Muscle layer of colon (tissue), 2 donors: ENCODE measurements around the gene CLDN11.

Experiments used
- H3K27ac ChIP-seq: one replicate; pipeline ENCODE4 v1.7.0; 2013; ENCODE audit warnings: low read depth, mild to moderate bottlenecking, low read length, moderate library complexity
- H3K27me3 ChIP-seq, 2 donors: one replicate each; pipeline ENCODE4 v1.7.0; 2013; ENCODE audit warnings: low read length in 2 of 2, mild to moderate bottlenecking in 2 of 2; ENCODE audit not compliant: insufficient read depth in 2 of 2, control insufficient read depth in 1 of 2
- H3K36me3 ChIP-seq: one replicate; pipeline ENCODE4 v1.7.0; 2013; ENCODE audit warnings: mild to moderate bottlenecking, low read length; ENCODE audit not compliant: insufficient read depth
- H3K4me1 ChIP-seq: one replicate; pipeline ENCODE4 v1.7.0; 2013; ENCODE audit warnings: mild to moderate bottlenecking, low read length; ENCODE audit not compliant: insufficient read depth
- H3K4me3 ChIP-seq, 2 donors: one replicate each; pipeline ENCODE4 v1.7.0; 2013; ENCODE audit warnings: low read length in 2 of 2, low read depth in 1 of 2, mild to moderate bottlenecking in 1 of 2, moderate library complexity in 1 of 2
- H3K9ac ChIP-seq: one replicate; pipeline ENCODE4 v1.7.0; 2013; ENCODE audit warnings: low read length
- H3K9me3 ChIP-seq: one replicate; pipeline ENCODE4 v1.7.0; 2013; ENCODE audit warnings: mild to moderate bottlenecking, low read length
- donor health status: abdominal sarcoma.
- donor health status: Adenocarcinoma of cecum.

The CLDN11 gene

DNA sequence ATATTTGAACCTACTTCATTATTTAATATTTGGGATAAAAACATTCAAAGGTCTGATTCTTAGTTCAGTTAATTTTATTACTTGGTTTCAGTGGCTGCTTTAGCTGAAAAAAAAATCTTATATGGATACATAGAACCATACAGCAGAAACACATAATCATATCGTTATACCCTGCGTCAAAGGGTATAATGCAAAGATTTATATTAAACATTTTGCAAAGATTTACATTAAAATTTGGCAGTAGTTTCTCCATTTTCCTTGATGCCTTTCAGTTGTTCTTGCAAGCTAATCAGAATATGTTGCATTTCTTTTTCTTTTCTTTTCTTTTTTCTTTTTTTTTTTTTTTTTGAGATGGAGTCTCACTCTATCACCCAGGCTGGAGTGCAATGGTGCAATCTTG, 31.4 kb downstream of the CLDN11 start:
- H3K36me3 ChIP-seq, result no peaks in the 10 kb centered on the region
- no peaks in the 10 kb centered on the region for H3K4me1 ChIP-seq
- no peak overlapping the region for H3K27ac ChIP-seq
- H3K4me3 ChIP-seq, result no peak overlapping the region
- no peaks in the 10 kb centered on the region for H3K9me3 ChIP-seq
- no peak overlapping the region for H3K9ac ChIP-seq
- no peaks in the 10 kb centered on the region for H3K27me3 ChIP-seq

- H3K27ac ChIP-seq, result no peak overlapping the region
- H3K4me3 ChIP-seq, result no peak overlapping the region
- H3K9ac ChIP-seq, result no peak overlapping the region
- no peaks in the 10 kb centered on the region for H3K27me3 ChIP-seq
- H3K9me3 ChIP-seq, result no peaks in the 10 kb centered on the region
- H3K4me1 ChIP-seq, result no peaks in the 10 kb centered on the region
- H3K36me3 ChIP-seq, result no peaks in the 10 kb centered on the region
Observed at GRCh38 chr3:170454509-170454908, 35.8 kb downstream of the CLDN11 start.

DNA sequence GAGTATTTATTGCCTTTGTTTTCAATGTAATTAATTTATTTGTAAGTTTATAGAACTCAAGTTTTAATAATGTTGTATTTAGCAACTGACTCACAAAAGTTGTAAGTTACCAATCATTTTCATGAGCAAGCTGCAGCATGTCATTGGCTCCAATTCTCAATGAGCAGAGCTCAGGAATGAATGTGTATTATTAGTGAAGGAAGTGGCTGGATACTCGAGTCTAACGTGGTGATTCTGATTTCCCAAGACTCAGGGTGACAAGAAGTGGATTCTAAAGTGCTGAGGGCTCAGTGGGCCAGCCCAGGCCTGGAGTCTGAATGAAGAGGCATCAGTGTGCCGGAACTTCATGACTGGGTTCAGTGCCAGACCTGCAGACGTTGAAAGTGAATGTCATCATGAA, 39.6 kb downstream of the CLDN11 start:
- H3K9ac ChIP-seq, result no peak overlapping the region
- H3K4me1 ChIP-seq, result no peaks in the 10 kb centered on the region
- no peak overlapping the region for H3K4me3 ChIP-seq
- no peaks in the 10 kb centered on the region for H3K9me3 ChIP-seq
- H3K27ac ChIP-seq, result no peak overlapping the region
- no peaks in the 10 kb centered on the region for H3K36me3 ChIP-seq
- no peaks in the 10 kb centered on the region for H3K27me3 ChIP-seq

DNA sequence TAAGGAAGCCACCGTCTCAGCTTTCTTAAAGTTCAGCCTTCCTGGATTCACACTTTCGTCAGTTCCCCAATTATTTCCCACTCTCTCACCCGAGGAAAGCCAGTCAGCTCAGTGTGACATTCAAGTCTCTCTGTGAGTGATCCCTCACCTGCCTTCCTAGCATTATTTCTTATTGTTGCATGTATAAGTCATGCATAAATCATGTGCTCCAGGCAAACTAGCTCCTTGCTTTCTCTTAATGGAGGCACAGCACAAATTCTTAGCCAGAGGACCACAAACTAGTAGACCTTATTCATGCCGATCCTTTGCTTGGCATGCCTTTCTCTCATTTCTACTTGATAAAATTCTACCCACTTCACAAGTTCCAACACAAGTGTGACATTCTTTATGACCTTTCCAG, 44.3 kb downstream of the CLDN11 start:
- Histone ChIP-seq H3K4me3 (no peak overlapping the region), H3K27me3 (no peaks in the 10 kb centered on the region)

GRCh38 chr3:170465955-170466354, 47.3 kb downstream of the CLDN11 start:
- no peaks in the 10 kb centered on the region for H3K36me3 ChIP-seq
- no peaks in the 10 kb centered on the region for H3K27me3 ChIP-seq
- no peaks in the 10 kb centered on the region for H3K4me1 ChIP-seq
- no peak overlapping the region for H3K9ac ChIP-seq
- H3K9me3 ChIP-seq, result no peaks in the 10 kb centered on the region
- no peak overlapping the region for H3K27ac ChIP-seq
- H3K4me3 ChIP-seq, result no peak overlapping the region

More for the DNA sequence above, 44.3 kb downstream of the CLDN11 start:
- Histone ChIP-seq H3K36me3 (no peaks in the 10 kb centered on the region), H3K9me3 (no peaks in the 10 kb centered on the region), H3K4me1 (no peaks in the 10 kb centered on the region), H3K9ac (no peak overlapping the region), H3K27ac (no peak overlapping the region)

GRCh38 chr3:170467007-170467406, 48.3 kb downstream of the CLDN11 start:
- Histone ChIP-seq H3K27ac (no peak overlapping the region), H3K9me3 (no peaks in the 10 kb centered on the region), H3K36me3 (no peaks in the 10 kb centered on the region), H3K4me1 (no peaks in the 10 kb centered on the region), H3K4me3 (no peak overlapping the region), H3K9ac (no peak overlapping the region), H3K27me3 (no peaks in the 10 kb centered on the region)

- Histone ChIP-seq H3K4me1 (no peaks in the 10 kb centered on the region), H3K36me3 (no peaks in the 10 kb centered on the region), H3K4me3 (no peak overlapping the region), H3K9me3 (no peaks in the 10 kb centered on the region), H3K27ac (no peak overlapping the region), H3K9ac (no peak overlapping the region), H3K27me3 (no peaks in the 10 kb centered on the region)
Observed at GRCh38 chr3:170467571-170468147, 49.0 kb downstream of the CLDN11 start.

DNA sequence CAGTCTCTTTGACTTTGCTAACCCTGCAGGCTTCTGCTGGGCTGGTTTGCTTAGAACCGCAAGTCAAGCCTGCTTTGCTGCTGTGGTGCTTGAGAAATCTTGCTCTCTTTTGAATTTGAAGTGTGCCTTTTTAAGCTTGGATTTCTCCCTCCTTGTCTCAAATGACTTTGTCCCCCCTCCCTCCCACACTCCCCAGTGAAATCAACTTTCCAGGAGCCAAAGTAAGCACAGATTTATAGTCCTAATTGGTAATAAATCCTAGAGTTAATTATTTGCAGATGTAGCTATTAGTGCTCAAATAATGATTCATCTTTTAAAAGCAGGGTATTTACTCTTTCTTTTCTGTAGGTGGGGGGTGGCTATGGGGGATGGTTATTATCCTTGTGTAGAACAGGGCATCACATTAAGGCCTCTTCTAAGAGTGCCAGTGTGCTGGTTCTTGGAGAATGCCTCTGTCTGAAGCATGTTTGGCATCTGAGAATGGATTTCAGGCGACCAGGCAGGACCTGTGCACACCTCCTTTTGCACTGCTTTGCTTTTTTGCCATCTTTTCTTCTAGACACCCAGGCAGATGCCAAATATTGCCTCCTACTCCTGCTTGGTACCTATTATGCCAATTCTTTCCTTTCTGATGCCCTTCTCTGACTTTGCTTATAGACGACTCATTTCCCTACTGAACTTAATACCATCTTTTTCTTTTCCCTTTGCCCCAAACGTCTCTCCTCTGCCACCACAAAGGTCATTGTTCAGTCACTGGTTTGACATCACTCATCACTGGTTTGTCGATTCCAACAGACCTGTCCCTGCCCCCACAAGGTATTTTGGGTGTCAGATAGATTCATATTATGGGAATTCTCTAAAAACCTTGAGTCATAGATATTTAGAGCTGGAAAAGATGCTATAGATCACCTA, 50.7 kb downstream of the CLDN11 start:
- Histone ChIP-seq H3K9ac (no peak overlapping the region), H3K4me1 (no peaks in the 10 kb centered on the region), H3K36me3 (no peaks in the 10 kb centered on the region), H3K4me3 (no peak overlapping the region), H3K27ac (no peak overlapping the region), H3K9me3 (no peaks in the 10 kb centered on the region), H3K27me3 (no peaks in the 10 kb centered on the region)

DNA sequence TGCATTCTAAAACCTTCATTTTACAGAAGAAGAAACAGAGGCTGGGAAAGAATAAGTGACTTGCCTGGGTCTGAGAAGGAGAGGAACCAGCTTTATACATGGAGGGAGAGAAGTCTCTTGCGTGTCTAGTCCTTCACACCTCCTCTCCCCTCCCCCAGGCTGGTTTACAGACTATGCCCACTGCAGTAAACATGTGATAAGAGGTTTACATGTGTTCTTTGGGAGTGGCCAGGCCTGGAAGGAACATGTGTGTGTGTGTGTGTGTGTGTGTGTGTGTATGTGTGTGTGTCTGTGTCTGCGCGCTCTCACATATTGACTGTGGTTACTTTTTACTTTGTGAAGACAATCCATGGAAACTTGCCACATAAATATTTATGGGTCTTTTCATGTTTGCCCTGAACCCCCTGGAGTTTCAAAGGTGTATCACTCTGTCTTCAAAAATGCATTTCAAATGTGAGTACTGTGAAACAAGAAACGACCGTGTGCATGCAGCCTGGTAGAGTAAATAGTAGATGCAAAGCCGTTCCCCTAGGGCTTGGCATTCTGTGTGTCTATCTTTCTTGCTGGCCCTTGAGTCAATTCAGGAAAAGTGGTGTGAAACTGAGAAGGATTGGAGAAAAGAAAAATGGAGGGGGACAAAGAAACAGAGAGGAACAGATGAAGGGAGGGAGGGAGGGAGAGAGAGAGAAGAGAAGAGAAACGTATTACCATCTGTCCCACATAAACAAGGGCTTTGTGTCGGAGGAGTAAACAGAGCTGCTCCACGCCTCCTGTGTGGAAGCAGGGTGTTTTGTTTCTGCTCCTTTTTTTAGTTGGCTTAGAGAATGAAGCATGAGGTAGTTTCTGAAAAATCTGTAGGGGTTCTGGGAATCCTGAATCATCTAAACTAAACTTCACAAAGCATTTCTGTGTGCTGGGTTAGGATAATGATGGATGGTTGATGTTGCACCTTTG, 51.7 kb downstream of the CLDN11 start:
- H3K4me3 ChIP-seq, result no peak overlapping the region
- H3K9ac ChIP-seq, result no peak overlapping the region
- no peak overlapping the region for H3K27ac ChIP-seq
- no peaks in the 10 kb centered on the region for H3K27me3 ChIP-seq
- no peaks in the 10 kb centered on the region for H3K9me3 ChIP-seq
- H3K36me3 ChIP-seq, result no peaks in the 10 kb centered on the region
- H3K4me1 ChIP-seq, result no peaks in the 10 kb centered on the region

GRCh38 chr3:170471149-170471548, 52.5 kb downstream of the CLDN11 start:
- H3K27ac ChIP-seq, result no peak overlapping the region
- no peak overlapping the region for H3K4me3 ChIP-seq
- H3K9ac ChIP-seq, result no peak overlapping the region
- no peaks in the 10 kb centered on the region for H3K4me1 ChIP-seq
- H3K9me3 ChIP-seq, result no peaks in the 10 kb centered on the region
- H3K27me3 ChIP-seq, result no peaks in the 10 kb centered on the region
- no peaks in the 10 kb centered on the region for H3K36me3 ChIP-seq

GRCh38 chr3:170473358-170473757, 54.7 kb downstream of the CLDN11 start:
- Histone ChIP-seq H3K9ac (no peak overlapping the region), H3K27me3 (no peaks in the 10 kb centered on the region), H3K9me3 (no peaks in the 10 kb centered on the region), H3K36me3 (no peaks in the 10 kb centered on the region), H3K4me3 (no peak overlapping the region), H3K4me1 (no peaks in the 10 kb centered on the region), H3K27ac (no peak overlapping the region)
